GM12864 (cell line): Measurements from ENCODE around the gene CELF2.

Source experiments
- DNase-seq: peaks from one replicate; pipeline ENCODE4 v3.0.0-alpha.2; 2011; ENCODE audit warnings: low read depth
- H3K4me3 ChIP-seq: 2 replicates; pipeline ENCODE4 v1.5.1; 2011; ENCODE audit warnings: mild to moderate bottlenecking, low read depth, low read length, control low read depth
- CTCF ChIP-seq: IDR thresholded peaks from 2 replicates; pipeline ENCODE4 v1.5.1; 2011; ENCODE audit warnings: low read depth, mild to moderate bottlenecking, moderate library complexity, low read length, control low read depth, inconsistent platforms; ENCODE audit errors: missing control alignments

The CELF2 gene

DNA sequence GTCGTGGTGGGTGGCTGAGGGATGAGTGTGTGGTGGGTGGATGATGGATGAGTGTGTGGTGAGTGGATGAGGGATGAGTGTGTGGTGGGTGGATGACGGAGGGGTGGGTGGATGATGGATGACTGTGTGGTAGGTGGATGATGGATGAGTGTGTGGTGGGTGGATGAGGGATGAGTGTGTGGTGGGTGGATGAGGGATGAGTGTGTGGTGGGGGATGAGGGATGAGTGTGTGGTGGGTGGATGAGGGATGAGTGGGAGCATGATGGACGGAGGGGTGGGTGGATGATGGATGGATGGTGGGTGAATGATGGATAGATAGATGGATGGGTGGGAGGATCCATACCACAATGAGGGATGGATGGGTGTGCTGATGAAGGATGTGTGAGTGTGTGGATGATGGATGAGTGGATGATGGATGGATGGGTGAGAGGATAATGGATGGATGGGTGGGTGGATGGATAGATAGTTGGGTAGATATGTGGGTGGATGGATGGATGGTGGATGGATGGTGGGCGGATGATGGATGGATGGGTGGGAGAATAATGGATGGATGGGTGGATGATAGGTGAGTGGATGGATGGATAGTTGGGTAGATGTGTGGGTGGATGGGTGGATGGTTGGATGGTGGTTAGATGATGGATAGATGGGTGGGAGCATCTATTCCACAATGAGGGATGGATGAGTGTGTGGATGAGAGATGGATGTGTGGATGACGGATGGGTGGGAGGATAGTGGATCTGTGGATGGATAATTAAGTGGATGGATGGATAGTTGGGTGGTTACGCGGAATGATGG lies 266.8 kb downstream of the CELF2 start:
- H3K4me3 ChIP-seq = no peak overlapping the region
- TF ChIP-seq CTCF = no peak
- DNase-seq = no peak

GRCh38 chr10:11285171-11285570 lies 267.5 kb downstream of the CELF2 start:
- DNase-seq = no peak
- no peak overlapping the region for H3K4me3 ChIP-seq
- TF ChIP-seq CTCF = no peak

- no peak for TF ChIP-seq CTCF
- DNase-seq = peak; percentile 74
- H3K4me3 ChIP-seq = no peak overlapping the region
Measured at GRCh38 chr10:11286261-11286852, 268.7 kb downstream of the CELF2 start.

DNA sequence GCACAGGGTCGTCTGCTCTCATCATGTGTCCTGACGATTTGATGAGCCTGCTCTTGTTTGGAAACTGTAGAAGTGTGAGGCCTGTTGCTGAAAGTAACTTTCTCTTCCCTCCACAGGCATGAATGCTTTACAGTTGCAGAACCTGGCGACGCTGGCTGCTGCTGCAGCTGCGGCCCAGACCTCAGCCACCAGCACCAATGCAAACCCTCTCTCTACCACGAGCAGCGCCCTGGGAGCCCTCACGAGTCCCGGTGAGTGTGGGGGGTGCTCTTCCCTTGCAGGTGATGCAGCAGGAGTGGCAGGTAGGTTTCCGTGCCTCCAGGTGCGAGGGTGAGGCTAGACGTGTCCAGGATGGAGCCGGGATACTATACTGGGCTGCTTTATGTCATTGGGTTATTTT lies 270.6 kb downstream of the CELF2 start:
- no peak for DNase-seq
- no peak overlapping the region for H3K4me3 ChIP-seq
- no peak for TF ChIP-seq CTCF

DNA sequence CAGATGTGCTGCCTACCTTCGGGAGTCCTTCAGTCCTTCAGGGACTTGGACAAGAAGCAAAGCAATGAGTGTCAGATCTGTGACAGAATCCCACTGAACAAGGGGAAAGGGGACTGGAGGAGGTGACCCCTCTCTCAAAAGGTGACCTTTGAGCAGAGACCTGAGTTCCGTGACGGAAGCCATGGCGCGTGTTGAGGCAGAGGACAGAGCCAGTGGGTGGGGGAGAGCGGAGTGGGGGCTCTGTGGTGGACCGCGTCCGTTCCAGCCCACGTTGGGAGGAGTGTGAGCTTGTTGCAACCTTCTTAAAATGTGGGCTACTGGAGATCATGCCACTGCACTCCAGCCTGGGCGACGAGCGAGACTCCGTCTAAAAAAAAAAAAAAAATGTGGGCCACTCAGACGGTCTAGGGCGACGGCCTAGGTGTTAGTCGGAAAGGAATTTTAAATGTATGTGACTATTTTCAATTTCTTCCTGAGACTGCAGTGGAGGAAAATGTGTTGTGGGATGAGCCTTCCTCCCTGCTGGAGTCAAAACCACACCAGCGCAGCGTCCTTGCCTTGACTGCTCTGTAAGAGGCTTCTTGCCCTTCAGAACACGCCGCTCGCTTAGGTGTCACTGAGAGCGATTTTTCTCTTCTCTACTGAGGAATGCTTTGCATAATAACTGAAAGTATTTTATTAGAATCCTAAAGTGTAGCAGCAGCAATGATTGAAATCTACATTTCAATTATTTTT lies 272.7 kb downstream of the CELF2 start:
- DNase-seq = no peak
- TF ChIP-seq CTCF = no peak
- no peak overlapping the region for H3K4me3 ChIP-seq

DNA sequence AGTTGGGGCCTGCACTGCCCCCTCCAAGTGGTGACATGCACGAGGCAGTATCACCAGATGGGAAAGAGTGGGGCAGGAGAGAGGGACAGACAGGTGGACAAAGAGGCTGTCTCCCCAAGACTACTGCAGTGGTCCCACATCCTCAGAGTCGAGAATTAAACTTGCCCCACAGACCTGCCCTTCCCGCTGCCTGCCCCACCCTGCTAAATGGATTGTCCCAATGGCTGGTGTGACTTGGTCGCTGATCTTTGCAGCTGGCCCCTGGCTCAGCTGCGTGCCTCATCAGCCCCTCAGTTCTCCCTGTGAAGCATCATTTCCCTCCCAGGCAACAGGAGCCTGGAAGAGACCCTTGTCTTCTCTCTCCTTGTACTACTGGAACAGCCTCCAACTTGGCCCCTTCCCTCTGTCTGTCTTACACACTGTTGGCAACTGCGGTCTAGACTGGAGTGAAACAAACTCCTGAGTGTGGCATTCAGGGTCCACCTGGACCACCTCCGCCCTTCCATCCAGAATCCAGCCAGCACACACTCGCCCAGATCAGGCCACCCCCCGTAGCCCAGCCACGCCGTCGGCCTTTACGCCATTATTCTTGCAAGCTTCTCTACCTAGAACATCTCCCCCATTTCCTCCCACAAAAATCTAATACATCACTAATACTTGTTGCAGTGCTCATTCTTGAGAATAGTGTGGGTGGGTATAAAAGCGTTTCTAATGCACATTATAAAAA lies 275.1 kb downstream of the CELF2 start:
- no peak for DNase-seq
- H3K4me3 ChIP-seq = no peak overlapping the region
- no peak for TF ChIP-seq CTCF
